Lower lobe of right lung (tissue), 2 donors: ENCODE results near the gene TMEM201. TPM values are rescaled to one million over a fixed set of nuclear protein-coding genes. Genes with fewer than 3 reads are reported as not detected.

ENCODE experiments used
- ATAC-seq, 2 donors: fragments of 200-7000 bp; cut with Tn5 transposase; one replicate each; pipeline ENCODE4 v1.9.1; 2020 to 2022; ENCODE audit warnings: mild to moderate bottlenecking in 2 of 2, moderate library complexity in 2 of 2
- DNase-seq: peaks from one replicate; pipeline ENCODE4 v3.0.0-alpha.2; 2020
- H3K27ac ChIP-seq: fragments of 200-600 bp; one replicate; pipeline ENCODE4 v1.8.0; 2022
- H3K27me3 ChIP-seq: fragments of 200-600 bp; one replicate; pipeline ENCODE4 v1.8.0; 2022; ENCODE audit warnings: low read depth
- H3K36me3 ChIP-seq: fragments of 200-600 bp; one replicate; pipeline ENCODE4 v1.8.0; 2022; ENCODE audit warnings: mild to moderate bottlenecking
- H3K4me1 ChIP-seq: fragments of 200-600 bp; one replicate; pipeline ENCODE4 v1.8.0; 2022
- H3K4me3 ChIP-seq: fragments of 200-600 bp; one replicate; pipeline ENCODE4 v1.8.0; 2022; ENCODE audit warnings: mild to moderate bottlenecking
- H3K9me3 ChIP-seq: fragments of 200-600 bp; one replicate; pipeline ENCODE4 v1.8.0; 2022
- CTCF ChIP-seq: fragments of 200-600 bp; IDR thresholded peaks from one replicate; pipeline ENCODE4 v1.8.0; 2022; ENCODE audit warnings: antibody characterized with exemption, mild to moderate bottlenecking
- intact Hi-C: fragments of 100-400 bp; cut with DNase I; formaldehyde crosslinking; loops from one replicate; pipeline ENCODE4 v1.11.0; 2022
- total RNA-seq: library from RNA; stranded (reverse); fragmentation: NEBNext Ultra II Directional; extraction: Animal tissue kit (Norgen Biotek cat#: 25700); gene quantifications from one replicate; pipeline ENCODE4 v1.2.1, GENCODE V29; 2021
- donor health status: DM: no; HTN: yes; CAD: no; lungs with severe emphysema.

The TMEM201 gene
- total RNA-seq, 1 donor from 2014 or later, result 8.2 TPM

- no peaks in the 10 kb centered on the region for H3K27me3 ChIP-seq
- TF ChIP-seq CTCF, result no peak
- no peak overlapping the region for H3K4me3 ChIP-seq
- DNase-seq, result no peak
- no peak overlapping the region for H3K27ac ChIP-seq
- intact Hi-C loops, result no loop called here
- H3K4me1 ChIP-seq, result peaks cover 6% of the 10 kb centered on the region
- no peaks in the 10 kb centered on the region for H3K9me3 ChIP-seq
- peak; percentile 57 to 61 for ATAC-seq
- H3K36me3 ChIP-seq, result no peaks in the 10 kb centered on the region
Measured at GRCh38 chr1:9643351-9644256, 54.9 kb downstream of the TMEM201 start.

GRCh38 chr1:9646037-9646436 is 57.3 kb downstream of the TMEM201 start:
- Histone ChIP-seq H3K4me1 (peaks cover 7% of the 10 kb centered on the region), H3K36me3 (no peaks in the 10 kb centered on the region), H3K4me3 (no peak overlapping the region), H3K9me3 (no peaks in the 10 kb centered on the region), H3K27me3 (peaks cover 3% of the 10 kb centered on the region), H3K27ac (no peak overlapping the region)
- ATAC-seq (no peak), DNase-seq (no peak)
- intact Hi-C loops, result no loop called here
- TF ChIP-seq CTCF, result no peak

GRCh38 chr1:9648171-9648570 is 59.5 kb downstream of the TMEM201 start:
- intact Hi-C loops, result no loop called here
- Histone ChIP-seq H3K9me3 (no peaks in the 10 kb centered on the region), H3K27ac (no peak overlapping the region), H3K27me3 (peaks cover 17% of the 10 kb centered on the region), H3K4me3 (no peak overlapping the region), H3K36me3 (no peaks in the 10 kb centered on the region), H3K4me1 (peaks cover 19% of the 10 kb centered on the region)
- ATAC-seq (no peak), DNase-seq (no peak)
- TF ChIP-seq CTCF, result no peak

- Histone ChIP-seq H3K4me3 (no peak overlapping the region), H3K4me1 (peaks cover 14% of the 10 kb centered on the region), H3K36me3 (no peaks in the 10 kb centered on the region), H3K27ac (no peak overlapping the region), H3K9me3 (no peaks in the 10 kb centered on the region), H3K27me3 (peaks cover 17% of the 10 kb centered on the region)
- intact Hi-C loops, result no loop called here
- no peak for DNase-seq
- no peak for ATAC-seq
- no peak for TF ChIP-seq CTCF
Measured at GRCh38 chr1:9649769-9650168, 61.1 kb downstream of the TMEM201 start.

- H3K27me3 ChIP-seq, result peaks cover 17% of the 10 kb centered on the region
- H3K36me3 ChIP-seq, result no peaks in the 10 kb centered on the region
- peak overlapping the region; percentile 80 for H3K27ac ChIP-seq
- ATAC-seq (no peak), DNase-seq (no peak)
- intact Hi-C loops, result no loop called here
- peak overlapping the region; percentile 64 for H3K4me3 ChIP-seq
- H3K4me1 ChIP-seq, result peaks cover 17% of the 10 kb centered on the region
- H3K9me3 ChIP-seq, result no peaks in the 10 kb centered on the region
- no peak for TF ChIP-seq CTCF
Measured at GRCh38 chr1:9651220-9651564, 62.5 kb downstream of the TMEM201 start.
